ENCODE data around the gene RNU1-1. TPM values are rescaled to one million over a fixed set of nuclear protein-coding genes. Genes with fewer than 3 reads are reported as not detected.
"Not testable (repeated sequence)": the region's sequence is repeated elsewhere in the genome, so short reads cannot be mapped to it uniquely, and the experiment has no call there.

RNU1-1 gene
- under 0.01 TPM in 2 replicates for total RNA-seq (2014; rRNA removed; shearing (Covaris generic))

GRCh38 chr1:16514107-16515055 lies at the start of gene RNU1-1:
Gene RNU1-1, minus strand, starts transcription at chr1:16514285.
- peak; percentile 56 for DNase-seq (ENCODE audit: low spot score)

GRCh38 chr1:16561035-16561434 lies 47.0 kb upstream of the RNU1-1 start:
- DNase-seq (ENCODE audit: low spot score): not testable (repeated sequence)

- DNase-seq (ENCODE audit: low spot score): not testable (repeated sequence)
These were observed 46.4 kb upstream of the RNU1-1 start for GRCh38 chr1:16560498-16560897.

- not testable (repeated sequence) for DNase-seq (ENCODE audit: low spot score)
These were observed 45.6 kb upstream of the RNU1-1 start for GRCh38 chr1:16559688-16560087.

- DNase-seq (ENCODE audit: low spot score): not testable (repeated sequence)
These were observed 42.9 kb upstream of the RNU1-1 start for GRCh38 chr1:16557034-16557433.

GRCh38 chr1:16553244-16553643 lies 39.2 kb upstream of the RNU1-1 start:
- not testable (repeated sequence) for DNase-seq (ENCODE audit: low spot score)

- not testable (repeated sequence) for DNase-seq (ENCODE audit: low spot score)
These were observed 36.3 kb upstream of the RNU1-1 start for GRCh38 chr1:16550212-16550918.

- DNase-seq (ENCODE audit: low spot score): not testable (repeated sequence)
These were observed 35.5 kb upstream of the RNU1-1 start for GRCh38 chr1:16549545-16549944.

- not testable (repeated sequence) for DNase-seq (ENCODE audit: low spot score)
These were observed 33.6 kb upstream of the RNU1-1 start for GRCh38 chr1:16547502-16548241.

- peak; percentile 90 for DNase-seq (ENCODE audit: low spot score)
These were observed 31.6 kb upstream of the RNU1-1 start for GRCh38 chr1:16545682-16546095.

GRCh38 chr1:16540421-16540893 lies 26.4 kb upstream of the RNU1-1 start:
- not testable (repeated sequence) for DNase-seq (ENCODE audit: low spot score)

GRCh38 chr1:16537528-16537927 lies 23.4 kb upstream of the RNU1-1 start:
- DNase-seq (ENCODE audit: low spot score): not testable (repeated sequence)

GRCh38 chr1:16536796-16537195 lies 22.7 kb upstream of the RNU1-1 start:
- not testable (repeated sequence) for DNase-seq (ENCODE audit: low spot score)

- DNase-seq (ENCODE audit: low spot score): not testable (repeated sequence)
These were observed 21.8 kb upstream of the RNU1-1 start for GRCh38 chr1:16535898-16536297.

GRCh38 chr1:16535487-16535886 lies 21.4 kb upstream of the RNU1-1 start:
- not testable (repeated sequence) for DNase-seq (ENCODE audit: low spot score)

- DNase-seq (ENCODE audit: low spot score): not testable (repeated sequence)
These were observed 20.9 kb upstream of the RNU1-1 start for GRCh38 chr1:16534829-16535456.

GRCh38 chr1:16534239-16534828 lies 20.2 kb upstream of the RNU1-1 start:
- not testable (repeated sequence) for DNase-seq (ENCODE audit: low spot score)

- DNase-seq (ENCODE audit: low spot score): not testable (repeated sequence)
These were observed 18.3 kb upstream of the RNU1-1 start for GRCh38 chr1:16532235-16532991.

GRCh38 chr1:16528338-16528737 lies 14.3 kb upstream of the RNU1-1 start:
- not testable (repeated sequence) for DNase-seq (ENCODE audit: low spot score)

- DNase-seq (ENCODE audit: low spot score): not testable (repeated sequence)
These were observed 11.7 kb upstream of the RNU1-1 start for GRCh38 chr1:16525769-16526168.
